SH-SY5Y (cell line): ENCODE measurements around the gene CENPF.

Experiments
- GATA2 ChIP-seq: IDR thresholded peaks from 2 replicates; pipeline ENCODE4 v1.6.1; 2011; ENCODE audit warnings: mild to moderate bottlenecking, low read depth, low read length
- GATA3 ChIP-seq: IDR thresholded peaks from 2 replicates; pipeline ENCODE4 v1.6.1; 2011; ENCODE audit warnings: low read depth, mild to moderate bottlenecking, low read length, moderate library complexity

- TF ChIP-seq GATA3 (no peak), GATA2 (no peak)
These were observed 29.1 kb downstream of the CENPF start for GRCh38 chr1:214632091-214632490.
